WTC11 (cell line): Measurements from ENCODE around the gene TRIOBP. TPM values are rescaled to one million over a fixed set of nuclear protein-coding genes. Genes with fewer than 3 reads are reported as not detected.
A peak's percentile ranks its signal among the peaks of the same experiment; 100 is the strongest.

ENCODE experiments used
- CREM ChIP-seq: sonication (generic); formaldehyde crosslinking; IDR thresholded peaks from 2 replicates; pipeline ENCODE4 v1.8.1; 2022; ENCODE audit warnings: mild to moderate bottlenecking, missing genetic modification reagents, moderate library complexity
- ELF4 ChIP-seq: sonication (generic); formaldehyde crosslinking; IDR thresholded peaks from 2 replicates; pipeline ENCODE4 v1.8.1; 2022; ENCODE audit warnings: low read depth, mild to moderate bottlenecking, moderate library complexity, missing genetic modification reagents
- FOXJ3 ChIP-seq: sonication (generic); formaldehyde crosslinking; IDR thresholded peaks from 2 replicates; pipeline ENCODE4 v1.9.0; 2021; ENCODE audit warnings: missing genetic modification reagents, mild to moderate bottlenecking, borderline replicate concordance
- MXD4 ChIP-seq: fragments of 250-450 bp; sonication (Bioruptor Pico); IDR thresholded peaks from 2 replicates; pipeline ENCODE4 v1.8.0; 2021; ENCODE audit warnings: mild to moderate bottlenecking, moderate library complexity, borderline replicate concordance
- NFYB ChIP-seq: sonication (generic); formaldehyde crosslinking; conservative IDR thresholded peaks from 2 replicates; pipeline ENCODE4 v1.8.0; 2022; ENCODE audit warnings: low read depth, missing genetic modification reagents
- OVOL2 ChIP-seq: fragments of 250-450 bp; sonication (Bioruptor Pico); IDR thresholded peaks from 2 replicates; pipeline ENCODE4 v1.9.0; 2021; ENCODE audit warnings: mild to moderate bottlenecking, borderline replicate concordance
- ZNF232 ChIP-seq: sonication (generic); formaldehyde crosslinking; IDR thresholded peaks from 2 replicates; pipeline ENCODE4 v1.8.0; 2022; ENCODE audit warnings: mild to moderate bottlenecking, missing genetic modification reagents
- ZNF317 ChIP-seq: sonication (generic); formaldehyde crosslinking; IDR thresholded peaks from 2 replicates; pipeline ENCODE4 v1.8.1; 2023; ENCODE audit warnings: low read depth, mild to moderate bottlenecking, moderate library complexity, missing genetic modification reagents, borderline replicate concordance
- ZNF423 ChIP-seq: fragments of 250-450 bp; sonication (Bioruptor Pico); IDR thresholded peaks from 2 replicates; pipeline ENCODE4 v2.1.2; 2022; ENCODE audit warnings: mild to moderate bottlenecking, moderate library complexity
- total RNA-seq: library from RNA; stranded (reverse); gene quantifications from 3 replicates; pipeline ENCODE4 v1.2.3, GENCODE V29; 2021
- TF ChIP-seq, protein P1 (sequence below): sonication (generic); formaldehyde crosslinking; IDR thresholded peaks from 2 replicates; pipeline ENCODE4 v1.8.1; 2023; ENCODE audit warnings: mild to moderate bottlenecking, moderate library complexity, missing genetic modification reagents
- TF ChIP-seq, protein P2 (sequence below): sonication (generic); formaldehyde crosslinking; IDR thresholded peaks from 2 replicates; pipeline ENCODE4 v1.8.0; 2022; ENCODE audit warnings: mild to moderate bottlenecking, missing genetic modification reagents
- TF ChIP-seq, protein P3 (sequence below): sonication (generic); formaldehyde crosslinking; IDR thresholded peaks from 2 replicates; pipeline ENCODE4 v1.8.1; 2023; ENCODE audit warnings: mild to moderate bottlenecking, missing genetic modification reagents, borderline replicate concordance
- TF ChIP-seq, protein P4 (sequence below): sonication (generic); formaldehyde crosslinking; conservative IDR thresholded peaks from 2 replicates; pipeline ENCODE4 v1.8.1; 2022; ENCODE audit warnings: mild to moderate bottlenecking, missing genetic modification reagents
- TF ChIP-seq, protein P5 (sequence below): sonication (generic); formaldehyde crosslinking; IDR thresholded peaks from 2 replicates; pipeline ENCODE4 v1.8.1; 2022; ENCODE audit warnings: low read depth, missing genetic modification reagents, borderline replicate concordance
- TF ChIP-seq, protein P6 (sequence below): sonication (generic); formaldehyde crosslinking; IDR thresholded peaks from 2 replicates; pipeline ENCODE4 v1.8.1; 2022; ENCODE audit warnings: missing genetic modification reagents, borderline replicate concordance
- TF ChIP-seq, protein P7 (sequence below): sonication (generic); formaldehyde crosslinking; IDR thresholded peaks from 2 replicates; pipeline ENCODE4 v1.8.0; 2022; ENCODE audit warnings: mild to moderate bottlenecking, missing genetic modification reagents
- TF ChIP-seq, protein P8 (sequence below): sonication (generic); formaldehyde crosslinking; IDR thresholded peaks from 2 replicates; pipeline ENCODE4 v1.8.1; 2022; ENCODE audit warnings: mild to moderate bottlenecking, moderate library complexity, missing genetic modification reagents
- TF ChIP-seq, protein P9 (sequence below): sonication (generic); formaldehyde crosslinking; IDR thresholded peaks from 2 replicates; pipeline ENCODE4 v1.8.1; 2023; ENCODE audit warnings: mild to moderate bottlenecking, missing genetic modification reagents, moderate library complexity
- TF ChIP-seq, protein P10 (sequence below): sonication (generic); formaldehyde crosslinking; IDR thresholded peaks from 2 replicates; pipeline ENCODE4 v1.8.0; 2022; ENCODE audit warnings: missing genetic modification reagents

The TRIOBP gene
- total RNA-seq, 1 experiment from 2014 or later, result 54.0 TPM

DNA sequence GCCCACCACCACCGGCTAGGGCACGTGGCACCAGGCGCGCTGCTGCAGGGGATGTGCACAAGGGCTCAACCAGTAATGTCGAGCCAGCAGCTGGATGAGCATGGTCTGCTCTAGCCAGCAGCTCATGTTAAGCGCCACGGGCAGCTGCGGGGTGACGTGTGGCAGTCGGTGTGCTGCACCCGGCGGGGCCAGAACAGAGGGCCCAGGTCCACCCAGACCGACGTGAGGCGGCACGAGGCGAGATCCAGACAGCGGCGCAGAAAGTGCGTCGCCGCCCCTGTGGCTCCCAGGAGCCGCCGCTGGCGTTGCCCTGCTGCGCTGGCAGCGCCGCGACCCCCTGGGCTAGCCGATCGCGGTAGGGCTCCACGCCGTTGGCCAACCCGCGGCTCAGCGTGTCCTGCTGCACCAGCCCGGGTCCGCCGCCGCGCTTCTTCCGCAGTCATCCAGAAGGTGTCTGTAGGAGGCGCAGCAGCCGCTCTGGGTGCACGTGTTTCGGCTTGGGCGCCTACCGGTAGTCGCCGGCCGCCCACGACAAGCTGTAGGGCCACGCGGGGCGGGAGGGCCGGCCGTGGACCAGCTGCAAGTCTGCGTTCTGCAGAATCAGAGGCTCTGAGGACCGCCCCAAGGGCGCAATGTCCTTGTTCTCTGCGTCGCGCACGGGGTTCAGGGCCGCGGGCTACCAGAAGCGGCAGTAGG lies 121.7 kb downstream of the TRIOBP start (continued):
- TF ChIP-seq ELF4 (CRISPR knock-in tag), result peak; percentile 80; the same call in 1 of the 2 replicates
- TF ChIP-seq MXD4 (CRISPR knock-in tag), result no peak
- TF ChIP-seq ZNF423, result 0 out of 2 replicates have a peak, but pooled peaks have one; percentile 8
- TF ChIP-seq FOXJ3 (CRISPR knock-in tag), result no peak
- 0 out of 2 replicates have a peak, but pooled peaks have one; percentile 23 for TF ChIP-seq NFYB (CRISPR knock-in tag)
- TF ChIP-seq, protein P1, sequence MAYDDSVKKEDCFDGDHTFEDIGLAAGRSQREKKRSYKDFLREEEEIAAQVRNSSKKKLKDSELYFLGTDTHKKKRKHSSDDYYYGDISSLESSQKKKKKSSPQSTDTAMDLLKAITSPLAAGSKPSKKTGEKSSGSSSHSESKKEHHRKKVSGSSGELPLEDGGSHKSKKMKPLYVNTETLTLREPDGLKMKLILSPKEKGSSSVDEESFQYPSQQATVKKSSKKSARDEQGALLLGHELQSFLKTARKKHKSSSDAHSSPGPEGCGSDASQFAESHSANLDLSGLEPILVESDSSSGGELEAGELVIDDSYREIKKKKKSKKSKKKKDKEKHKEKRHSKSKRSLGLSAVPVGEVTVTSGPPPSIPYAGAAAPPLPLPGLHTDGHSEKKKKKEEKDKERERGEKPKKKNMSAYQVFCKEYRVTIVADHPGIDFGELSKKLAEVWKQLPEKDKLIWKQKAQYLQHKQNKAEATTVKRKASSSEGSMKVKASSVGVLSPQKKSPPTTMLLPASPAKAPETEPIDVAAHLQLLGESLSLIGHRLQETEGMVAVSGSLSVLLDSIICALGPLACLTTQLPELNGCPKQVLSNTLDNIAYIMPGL (CRISPR knock-in tag), result peak; percentile 94
- TF ChIP-seq, protein P2, sequence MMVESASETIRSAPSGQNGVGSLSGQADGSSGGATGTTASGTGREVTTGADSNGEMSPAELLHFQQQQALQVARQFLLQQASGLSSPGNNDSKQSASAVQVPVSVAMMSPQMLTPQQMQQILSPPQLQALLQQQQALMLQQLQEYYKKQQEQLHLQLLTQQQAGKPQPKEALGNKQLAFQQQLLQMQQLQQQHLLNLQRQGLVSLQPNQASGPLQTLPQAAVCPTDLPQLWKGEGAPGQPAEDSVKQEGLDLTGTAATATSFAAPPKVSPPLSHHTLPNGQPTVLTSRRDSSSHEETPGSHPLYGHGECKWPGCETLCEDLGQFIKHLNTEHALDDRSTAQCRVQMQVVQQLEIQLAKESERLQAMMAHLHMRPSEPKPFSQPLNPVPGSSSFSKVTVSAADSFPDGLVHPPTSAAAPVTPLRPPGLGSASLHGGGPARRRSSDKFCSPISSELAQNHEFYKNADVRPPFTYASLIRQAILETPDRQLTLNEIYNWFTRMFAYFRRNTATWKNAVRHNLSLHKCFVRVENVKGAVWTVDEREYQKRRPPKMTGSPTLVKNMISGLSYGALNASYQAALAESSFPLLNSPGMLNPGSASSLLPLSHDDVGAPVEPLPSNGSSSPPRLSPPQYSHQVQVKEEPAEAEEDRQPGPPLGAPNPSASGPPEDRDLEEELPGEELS (CRISPR knock-in tag), result peak; percentile 90
- TF ChIP-seq, protein P3, sequence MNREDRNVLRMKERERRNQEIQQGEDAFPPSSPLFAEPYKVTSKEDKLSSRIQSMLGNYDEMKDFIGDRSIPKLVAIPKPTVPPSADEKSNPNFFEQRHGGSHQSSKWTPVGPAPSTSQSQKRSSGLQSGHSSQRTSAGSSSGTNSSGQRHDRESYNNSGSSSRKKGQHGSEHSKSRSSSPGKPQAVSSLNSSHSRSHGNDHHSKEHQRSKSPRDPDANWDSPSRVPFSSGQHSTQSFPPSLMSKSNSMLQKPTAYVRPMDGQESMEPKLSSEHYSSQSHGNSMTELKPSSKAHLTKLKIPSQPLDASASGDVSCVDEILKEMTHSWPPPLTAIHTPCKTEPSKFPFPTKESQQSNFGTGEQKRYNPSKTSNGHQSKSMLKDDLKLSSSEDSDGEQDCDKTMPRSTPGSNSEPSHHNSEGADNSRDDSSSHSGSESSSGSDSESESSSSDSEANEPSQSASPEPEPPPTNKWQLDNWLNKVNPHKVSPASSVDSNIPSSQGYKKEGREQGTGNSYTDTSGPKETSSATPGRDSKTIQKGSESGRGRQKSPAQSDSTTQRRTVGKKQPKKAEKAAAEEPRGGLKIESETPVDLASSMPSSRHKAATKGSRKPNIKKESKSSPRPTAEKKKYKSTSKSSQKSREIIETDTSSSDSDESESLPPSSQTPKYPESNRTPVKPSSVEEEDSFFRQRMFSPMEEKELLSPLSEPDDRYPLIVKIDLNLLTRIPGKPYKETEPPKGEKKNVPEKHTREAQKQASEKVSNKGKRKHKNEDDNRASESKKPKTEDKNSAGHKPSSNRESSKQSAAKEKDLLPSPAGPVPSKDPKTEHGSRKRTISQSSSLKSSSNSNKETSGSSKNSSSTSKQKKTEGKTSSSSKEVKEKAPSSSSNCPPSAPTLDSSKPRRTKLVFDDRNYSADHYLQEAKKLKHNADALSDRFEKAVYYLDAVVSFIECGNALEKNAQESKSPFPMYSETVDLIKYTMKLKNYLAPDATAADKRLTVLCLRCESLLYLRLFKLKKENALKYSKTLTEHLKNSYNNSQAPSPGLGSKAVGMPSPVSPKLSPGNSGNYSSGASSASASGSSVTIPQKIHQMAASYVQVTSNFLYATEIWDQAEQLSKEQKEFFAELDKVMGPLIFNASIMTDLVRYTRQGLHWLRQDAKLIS (CRISPR knock-in tag), result peak; percentile 82
- TF ChIP-seq, protein P4, sequence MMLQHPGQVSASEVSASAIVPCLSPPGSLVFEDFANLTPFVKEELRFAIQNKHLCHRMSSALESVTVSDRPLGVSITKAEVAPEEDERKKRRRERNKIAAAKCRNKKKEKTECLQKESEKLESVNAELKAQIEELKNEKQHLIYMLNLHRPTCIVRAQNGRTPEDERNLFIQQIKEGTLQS (CRISPR knock-in tag), result no peak
- TF ChIP-seq CREM (CRISPR knock-in tag), result peak; percentile 81
- TF ChIP-seq, protein P5, sequence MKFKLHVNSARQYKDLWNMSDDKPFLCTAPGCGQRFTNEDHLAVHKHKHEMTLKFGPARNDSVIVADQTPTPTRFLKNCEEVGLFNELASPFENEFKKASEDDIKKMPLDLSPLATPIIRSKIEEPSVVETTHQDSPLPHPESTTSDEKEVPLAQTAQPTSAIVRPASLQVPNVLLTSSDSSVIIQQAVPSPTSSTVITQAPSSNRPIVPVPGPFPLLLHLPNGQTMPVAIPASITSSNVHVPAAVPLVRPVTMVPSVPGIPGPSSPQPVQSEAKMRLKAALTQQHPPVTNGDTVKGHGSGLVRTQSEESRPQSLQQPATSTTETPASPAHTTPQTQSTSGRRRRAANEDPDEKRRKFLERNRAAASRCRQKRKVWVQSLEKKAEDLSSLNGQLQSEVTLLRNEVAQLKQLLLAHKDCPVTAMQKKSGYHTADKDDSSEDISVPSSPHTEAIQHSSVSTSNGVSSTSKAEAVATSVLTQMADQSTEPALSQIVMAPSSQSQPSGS, result no peak; the same call in 1 of the 2 replicates
- no peak for TF ChIP-seq OVOL2
- TF ChIP-seq, protein P6, sequence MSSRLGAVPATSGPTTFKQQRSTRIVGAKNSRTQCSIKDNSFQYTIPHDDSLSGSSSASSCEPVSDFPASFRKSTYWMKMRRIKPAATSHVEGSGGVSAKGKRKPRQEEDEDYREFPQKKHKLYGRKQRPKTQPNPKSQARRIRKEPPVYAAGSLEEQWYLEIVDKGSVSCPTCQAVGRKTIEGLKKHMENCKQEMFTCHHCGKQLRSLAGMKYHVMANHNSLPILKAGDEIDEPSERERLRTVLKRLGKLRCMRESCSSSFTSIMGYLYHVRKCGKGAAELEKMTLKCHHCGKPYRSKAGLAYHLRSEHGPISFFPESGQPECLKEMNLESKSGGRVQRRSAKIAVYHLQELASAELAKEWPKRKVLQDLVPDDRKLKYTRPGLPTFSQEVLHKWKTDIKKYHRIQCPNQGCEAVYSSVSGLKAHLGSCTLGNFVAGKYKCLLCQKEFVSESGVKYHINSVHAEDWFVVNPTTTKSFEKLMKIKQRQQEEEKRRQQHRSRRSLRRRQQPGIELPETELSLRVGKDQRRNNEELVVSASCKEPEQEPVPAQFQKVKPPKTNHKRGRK (CRISPR knock-in tag), result no peak
- TF ChIP-seq, protein P7, sequence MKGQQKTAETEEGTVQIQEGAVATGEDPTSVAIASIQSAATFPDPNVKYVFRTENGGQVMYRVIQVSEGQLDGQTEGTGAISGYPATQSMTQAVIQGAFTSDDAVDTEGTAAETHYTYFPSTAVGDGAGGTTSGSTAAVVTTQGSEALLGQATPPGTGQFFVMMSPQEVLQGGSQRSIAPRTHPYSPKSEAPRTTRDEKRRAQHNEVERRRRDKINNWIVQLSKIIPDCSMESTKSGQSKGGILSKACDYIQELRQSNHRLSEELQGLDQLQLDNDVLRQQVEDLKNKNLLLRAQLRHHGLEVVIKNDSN, result peak; percentile 70; the same call in 1 of the 2 replicates
- TF ChIP-seq, protein P8, sequence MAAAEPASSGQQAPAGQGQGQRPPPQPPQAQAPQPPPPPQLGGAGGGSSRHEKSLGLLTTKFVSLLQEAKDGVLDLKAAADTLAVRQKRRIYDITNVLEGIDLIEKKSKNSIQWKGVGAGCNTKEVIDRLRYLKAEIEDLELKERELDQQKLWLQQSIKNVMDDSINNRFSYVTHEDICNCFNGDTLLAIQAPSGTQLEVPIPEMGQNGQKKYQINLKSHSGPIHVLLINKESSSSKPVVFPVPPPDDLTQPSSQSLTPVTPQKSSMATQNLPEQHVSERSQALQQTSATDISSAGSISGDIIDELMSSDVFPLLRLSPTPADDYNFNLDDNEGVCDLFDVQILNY (CRISPR knock-in tag), result peak; percentile 71; the same call in 1 of the 2 replicates
- peak; percentile 59; the same call in 1 of the 2 replicates for TF ChIP-seq ZNF232
- peak; percentile 46; the same call in 1 of the 2 replicates for TF ChIP-seq ZNF317 (CRISPR knock-in tag)
- TF ChIP-seq, protein P9, sequence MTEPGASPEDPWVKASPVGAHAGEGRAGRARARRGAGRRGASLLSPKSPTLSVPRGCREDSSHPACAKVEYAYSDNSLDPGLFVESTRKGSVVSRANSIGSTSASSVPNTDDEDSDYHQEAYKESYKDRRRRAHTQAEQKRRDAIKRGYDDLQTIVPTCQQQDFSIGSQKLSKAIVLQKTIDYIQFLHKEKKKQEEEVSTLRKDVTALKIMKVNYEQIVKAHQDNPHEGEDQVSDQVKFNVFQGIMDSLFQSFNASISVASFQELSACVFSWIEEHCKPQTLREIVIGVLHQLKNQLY (CRISPR knock-in tag), result peak; percentile 66
- TF ChIP-seq, protein P10, sequence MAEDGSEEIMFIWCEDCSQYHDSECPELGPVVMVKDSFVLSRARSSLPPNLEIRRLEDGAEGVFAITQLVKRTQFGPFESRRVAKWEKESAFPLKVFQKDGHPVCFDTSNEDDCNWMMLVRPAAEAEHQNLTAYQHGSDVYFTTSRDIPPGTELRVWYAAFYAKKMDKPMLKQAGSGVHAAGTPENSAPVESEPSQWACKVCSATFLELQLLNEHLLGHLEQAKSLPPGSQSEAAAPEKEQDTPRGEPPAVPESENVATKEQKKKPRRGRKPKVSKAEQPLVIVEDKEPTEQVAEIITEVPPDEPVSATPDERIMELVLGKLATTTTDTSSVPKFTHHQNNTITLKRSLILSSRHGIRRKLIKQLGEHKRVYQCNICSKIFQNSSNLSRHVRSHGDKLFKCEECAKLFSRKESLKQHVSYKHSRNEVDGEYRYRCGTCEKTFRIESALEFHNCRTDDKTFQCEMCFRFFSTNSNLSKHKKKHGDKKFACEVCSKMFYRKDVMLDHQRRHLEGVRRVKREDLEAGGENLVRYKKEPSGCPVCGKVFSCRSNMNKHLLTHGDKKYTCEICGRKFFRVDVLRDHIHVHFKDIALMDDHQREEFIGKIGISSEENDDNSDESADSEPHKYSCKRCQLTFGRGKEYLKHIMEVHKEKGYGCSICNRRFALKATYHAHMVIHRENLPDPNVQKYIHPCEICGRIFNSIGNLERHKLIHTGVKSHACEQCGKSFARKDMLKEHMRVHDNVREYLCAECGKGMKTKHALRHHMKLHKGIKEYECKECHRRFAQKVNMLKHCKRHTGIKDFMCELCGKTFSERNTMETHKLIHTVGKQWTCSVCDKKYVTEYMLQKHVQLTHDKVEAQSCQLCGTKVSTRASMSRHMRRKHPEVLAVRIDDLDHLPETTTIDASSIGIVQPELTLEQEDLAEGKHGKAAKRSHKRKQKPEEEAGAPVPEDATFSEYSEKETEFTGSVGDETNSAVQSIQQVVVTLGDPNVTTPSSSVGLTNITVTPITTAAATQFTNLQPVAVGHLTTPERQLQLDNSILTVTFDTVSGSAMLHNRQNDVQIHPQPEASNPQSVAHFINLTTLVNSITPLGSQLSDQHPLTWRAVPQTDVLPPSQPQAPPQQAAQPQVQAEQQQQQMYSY (CRISPR knock-in tag), result peak; percentile 39; the same call in 1 of the 2 replicates
